GM23248 (cell line): ENCODE results near the gene SRGN.

Experiments
- EZH2 ChIP-seq: fragments of 200-600 bp; sonication (generic); IDR thresholded peaks from 2 replicates; pipeline ENCODE4 v1.6.1; 2018; ENCODE audit warnings: antibody characterized with exemption, mild to moderate bottlenecking; ENCODE audit not compliant: insufficient read depth, poor library complexity, severe bottlenecking
- EZH2phosphoT487 ChIP-seq: fragments of 200-600 bp; sonication (generic); IDR thresholded peaks from 2 replicates; pipeline ENCODE4 v1.6.1; 2018; ENCODE audit warnings: antibody characterized with exemption, moderate library complexity, mild to moderate bottlenecking, low read depth; ENCODE audit not compliant: insufficient read depth

DNA sequence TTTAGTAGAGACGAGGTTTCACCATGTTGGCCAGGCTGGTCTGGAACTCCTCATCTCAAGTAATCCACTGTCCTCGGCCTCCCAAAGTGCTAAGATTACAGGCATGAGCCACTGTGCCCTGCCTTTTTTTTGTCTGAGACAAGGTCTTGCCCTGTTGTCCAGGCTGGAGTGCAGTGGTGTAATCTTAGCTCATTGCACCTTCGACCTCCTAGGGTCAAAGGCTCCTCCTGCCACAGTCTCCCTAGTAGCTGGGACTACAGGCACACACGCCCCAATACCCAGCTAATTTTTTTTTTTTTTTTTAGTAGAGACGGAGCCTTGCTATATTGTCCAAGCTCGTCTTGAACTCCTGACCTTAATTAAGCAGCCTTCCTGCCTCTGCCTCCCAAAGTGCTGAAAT lies 65.3 kb downstream of the SRGN start:
- TF ChIP-seq EZH2, result no peak
- no peak for TF ChIP-seq EZH2phosphoT487
